Activated CD8-positive, alpha-beta T cell treated with anti-CD3 and anti-CD28 coated beads for 36 hours (primary cell): ENCODE measurements around the gene GNB1. TPM values are rescaled to one million over a fixed set of nuclear protein-coding genes. Genes with fewer than 3 reads are reported as not detected.
"Not testable (repeated sequence)": the region's sequence is repeated elsewhere in the genome, so short reads cannot be mapped to it uniquely, and the experiment has no call there.

Experiments
- ATAC-seq: fragments of 200-7000 bp; cut with Tn5 transposase; one replicate; pipeline ENCODE4 v1.10.0; 2021; ENCODE audit warnings: mild to moderate bottlenecking, moderate library complexity
- CTCF ChIA-PET: fragments of 350-600 bp; sonication (Branson Sonifier 250); formaldehyde crosslinking; loops from one replicate; lab custom pipeline; 2021; ENCODE audit warnings: antibody characterized with exemption; lab: Charles Lee
- POLR2A ChIA-PET: fragments of 350-600 bp; sonication (Branson Sonifier 250); formaldehyde crosslinking; loops from one replicate; lab custom pipeline; 2021; ENCODE audit warnings: antibody characterized with exemption; lab: Charles Lee
- DNase-seq: peaks from one replicate; pipeline ENCODE4 v3.0.0-alpha.2; 2020
- H3K27ac Mint-ChIP-seq: one replicate; pipeline ENCODE4 v1.8.0; 2021; ENCODE audit warnings: mild to moderate bottlenecking, mixed read lengths
- H3K27me3 Mint-ChIP-seq: one replicate; pipeline ENCODE4 v1.8.0; 2021; ENCODE audit warnings: mixed read lengths
- H3K36me3 Mint-ChIP-seq: one replicate; pipeline ENCODE4 v1.8.0; 2021; ENCODE audit warnings: low read depth, mixed read lengths
- H3K4me1 Mint-ChIP-seq: one replicate; pipeline ENCODE4 v1.8.0; 2021; ENCODE audit warnings: low read depth, mixed read lengths
- H3K4me3 Mint-ChIP-seq: one replicate; pipeline ENCODE4 v1.8.0; 2021; ENCODE audit warnings: mild to moderate bottlenecking, moderate library complexity, mixed read lengths
- H3K9me3 Mint-ChIP-seq: one replicate; pipeline ENCODE4 v1.8.0; 2021; ENCODE audit warnings: mixed read lengths
- CTCF ChIP-seq: fragments of 200-600 bp; IDR thresholded peaks from one replicate; pipeline ENCODE4 v1.8.0; 2022; ENCODE audit warnings: antibody characterized with exemption, mild to moderate bottlenecking
- intact Hi-C: fragments of 100-400 bp; cut with micrococcal nuclease; formaldehyde crosslinking; loops from one replicate; pipeline ENCODE4 v1.10.0; 2022
- total RNA-seq, 2 experiments: library from RNA; stranded (reverse); gene quantifications; one replicate each; pipeline ENCODE4 v1.2.3, GENCODE V29; 2021

GNB1 gene
- total RNA-seq, 2 experiments from 2014 or later = 318 to 330 TPM

DNA sequence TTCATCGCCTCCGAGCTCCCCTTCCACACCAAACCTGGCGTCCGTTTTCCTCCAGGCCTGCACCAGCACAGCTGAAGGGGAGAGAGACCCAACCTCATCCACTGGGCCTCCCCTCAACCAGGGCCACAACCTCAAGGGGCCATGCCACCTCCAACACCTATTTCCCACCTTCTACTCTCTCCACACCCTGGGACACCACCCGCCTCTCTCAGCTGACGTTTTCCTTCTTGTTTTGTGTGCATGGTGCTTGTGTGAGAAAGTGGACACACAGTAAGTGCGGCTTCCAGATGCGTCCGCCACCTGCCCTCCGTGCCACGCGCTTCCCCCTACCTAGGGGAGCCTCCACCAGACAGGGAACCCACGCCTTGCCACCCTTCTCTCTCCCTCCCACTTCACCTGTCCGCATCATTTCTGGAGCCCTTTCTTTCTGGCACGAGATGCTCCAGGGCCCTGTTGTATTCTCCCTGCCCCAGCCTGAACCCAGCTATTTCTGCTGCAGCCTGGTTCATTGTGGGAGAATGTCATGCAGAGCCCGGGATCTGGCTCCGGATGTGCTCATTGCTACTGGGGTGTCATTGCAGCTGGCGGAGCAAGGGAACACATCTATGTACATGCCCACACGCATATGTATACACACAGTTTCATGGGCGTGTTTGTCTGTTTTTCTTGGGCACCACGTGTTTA is 1.3 kb upstream of the GNB1 start:
- Mint-ChIP-seq H3K27me3 (peaks cover 2% of the 10 kb centered on the region), H3K27ac (peak overlapping the region; percentile 90), H3K4me3 (peak overlapping the region; percentile 81), H3K4me1 (peaks cover 47% of the 10 kb centered on the region), H3K36me3 (peaks cover 16% of the 10 kb centered on the region), H3K9me3 (no peaks in the 10 kb centered on the region)
- intact Hi-C loops = loop anchor here (10.0 kb wide), 1 partner anchor 107 kb away; no protein-coding TSS in a partner anchor
- ATAC-seq = no peak
- DNase-seq = peak; percentile 36
- no peak for TF ChIP-seq CTCF
- ChIA-PET CTCF (interaction anchor here (9.6 kb wide), 1 partner anchor 15 kb away, joined by 80 read pairs; no protein-coding TSS in a partner anchor), POLR2A (interaction anchor here (0.9 to 1.7 kb wide), 9 partner anchors 10 to 319 kb away, joined by 3 to 9 read pairs (median 4); no protein-coding TSS in a partner anchor)

DNA sequence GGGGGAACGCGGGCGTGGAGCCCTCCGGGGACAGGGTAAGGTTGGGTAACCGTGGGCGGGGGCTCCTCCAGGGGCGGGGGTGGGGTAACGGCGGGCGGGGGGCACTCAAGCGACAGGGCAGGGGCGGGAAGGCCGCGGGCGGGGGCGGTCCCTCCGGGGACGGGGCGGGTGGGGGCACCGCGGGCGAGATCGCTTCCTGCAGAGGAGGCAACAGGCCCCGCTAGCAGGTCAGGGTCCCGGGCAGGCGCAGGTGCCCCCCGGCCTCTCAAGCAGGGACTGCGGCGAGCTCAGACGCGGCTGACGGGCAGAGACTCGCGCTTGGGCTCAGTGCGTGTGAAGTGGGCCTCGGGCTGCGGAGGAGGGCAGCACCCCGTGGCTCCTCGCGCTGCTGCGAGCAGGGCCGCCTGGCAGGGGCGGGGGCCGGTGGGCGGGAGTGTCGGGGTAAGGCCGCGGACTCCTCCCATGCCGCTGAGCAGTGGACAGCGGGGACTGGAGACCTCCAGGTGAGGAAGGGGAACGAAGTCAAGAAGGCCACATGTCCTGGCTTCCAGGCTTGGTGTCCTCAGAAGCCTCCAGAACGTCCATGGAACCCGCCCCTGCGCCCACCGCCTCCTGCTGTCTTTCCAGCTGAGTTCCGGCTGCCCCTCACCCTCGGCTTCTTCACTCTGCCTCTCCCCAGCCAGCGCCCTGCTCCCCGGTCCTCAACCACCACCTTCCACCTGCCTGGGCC is 627 bp upstream of the GNB1 start:
- no peaks in the 10 kb centered on the region for H3K9me3 Mint-ChIP-seq
- CTCF ChIA-PET = interaction anchor here (9.6 kb wide), 1 partner anchor 16 kb away, joined by 80 read pairs; no protein-coding TSS in a partner anchor
- peaks cover 2% of the 10 kb centered on the region for H3K27me3 Mint-ChIP-seq
- H3K4me1 Mint-ChIP-seq = peaks cover 51% of the 10 kb centered on the region
- peak overlapping the region; percentile 81 for H3K4me3 Mint-ChIP-seq
- peak overlapping the region; percentile 90 for H3K27ac Mint-ChIP-seq
- POLR2A ChIA-PET = interaction anchor here (0.9 to 1.7 kb wide), 9 partner anchors 10 to 318 kb away, joined by 3 to 9 read pairs (median 4); no protein-coding TSS in a partner anchor
- no peak for TF ChIP-seq CTCF
- ATAC-seq (peak; percentile 64), DNase-seq (peak; percentile 77)
- peaks cover 20% of the 10 kb centered on the region for H3K36me3 Mint-ChIP-seq
- intact Hi-C loops = loop anchor here (10.0 kb wide), 1 partner anchor 107 kb away; no protein-coding TSS in a partner anchor

- POLR2A ChIA-PET = interaction anchor here (0.8 to 1.4 kb wide), 5 partner anchors 10 to 63 kb away, joined by 3 to 4 read pairs (median 3); no protein-coding TSS in a partner anchor
- H3K36me3 Mint-ChIP-seq = peaks cover 24% of the 10 kb centered on the region
- H3K4me3 Mint-ChIP-seq = peak overlapping the region; percentile 85
- CTCF ChIA-PET = interaction anchor here (1.2 to 1.6 kb wide), 2 partner anchors 16 to 18 kb away, joined by 3 read pairs; no protein-coding TSS in a partner anchor
- peak overlapping the region; percentile 84 for H3K27ac Mint-ChIP-seq
- no peaks in the 10 kb centered on the region for H3K9me3 Mint-ChIP-seq
- intact Hi-C loops = loop anchor here (10.0 kb wide), 1 partner anchor 105 kb away; no protein-coding TSS in a partner anchor
- DNase-seq = peak; percentile 50
- ATAC-seq = peak; percentile 15
- H3K4me1 Mint-ChIP-seq = peaks cover 45% of the 10 kb centered on the region
- no peaks in the 10 kb centered on the region for H3K27me3 Mint-ChIP-seq
- TF ChIP-seq CTCF = no peak
Measured at GRCh38 chr1:1889847-1890505, 911 bp downstream of the GNB1 start.

- DNase-seq (no peak), ATAC-seq (no peak)
- no peaks in the 10 kb centered on the region for H3K9me3 Mint-ChIP-seq
- ChIA-PET POLR2A (interaction anchor here (0.7 to 1.6 kb wide), 8 partner anchors 10 to 106 kb away, joined by 3 to 6 read pairs (median 3); no protein-coding TSS in a partner anchor), CTCF (interaction anchor here (1.2 to 2.2 kb wide), 3 partner anchors 11 to 19 kb away, joined by 3 to 10 read pairs (median 3); no protein-coding TSS in a partner anchor)
- H3K36me3 Mint-ChIP-seq = peaks cover 27% of the 10 kb centered on the region
- intact Hi-C loops = no loop called here
- peak overlapping the region; percentile 84 for H3K27ac Mint-ChIP-seq
- no peak for TF ChIP-seq CTCF
- H3K4me3 Mint-ChIP-seq = peak overlapping the region; percentile 85
- H3K27me3 Mint-ChIP-seq = no peaks in the 10 kb centered on the region
- peaks cover 41% of the 10 kb centered on the region for H3K4me1 Mint-ChIP-seq
Measured at GRCh38 chr1:1889090-1889750, 1.7 kb downstream of the GNB1 start.

GRCh38 chr1:1883890-1884289 is 7.0 kb downstream of the GNB1 start:
- H3K9me3 Mint-ChIP-seq, ATAC-seq, DNase-seq, intact Hi-C loops, H3K27me3 Mint-ChIP-seq, H3K4me3 Mint-ChIP-seq: not testable (repeated sequence)
- ChIA-PET POLR2A (interaction anchor here (0.7 to 0.9 kb wide), 3 partner anchors 10 to 59 kb away, joined by 3 to 5 read pairs (median 3); no protein-coding TSS in a partner anchor), CTCF (interaction anchor here (1.9 kb wide), 1 partner anchor 24 kb away, joined by 4 read pairs; no protein-coding TSS in a partner anchor)
- Mint-ChIP-seq H3K4me1 (peaks cover 66% of the 10 kb centered on the region), H3K27ac (peak overlapping the region; percentile 42), H3K36me3 (peaks cover 31% of the 10 kb centered on the region)
